Liver (tissue), 9 donors: ENCODE data around the gene HTR3C. TPM values are rescaled to one million over a fixed set of nuclear protein-coding genes. Genes with fewer than 3 reads are reported as not detected.
"Not testable (repeated sequence)": the region's sequence is repeated elsewhere in the genome, so short reads cannot be mapped to it uniquely, and the experiment has no call there.

Experiments
- DNase-seq: peaks from one replicate; pipeline ENCODE4 v3.0.0-alpha.2; 2017; ENCODE audit warnings: low spot score
- H3K27ac ChIP-seq, 2 donors: one replicate each; pipeline ENCODE4 v1.7.0; 2013; ENCODE audit warnings: inconsistent platforms in 2 of 2, low read length in 2 of 2, control low read depth in 1 of 2, low read depth in 1 of 2, mild to moderate bottlenecking in 1 of 2
- H3K27me3 ChIP-seq, 4 donors: one replicate each; pipeline versions ENCODE4 v1.6.1 to v1.7.0; 2013; ENCODE audit warnings: low read length in 3 of 4, inconsistent platforms in 1 of 4, mild to moderate bottlenecking in 1 of 4, moderate library complexity in 1 of 4; ENCODE audit not compliant: control insufficient read depth in 4 of 4, insufficient read depth in 4 of 4
- H3K36me3 ChIP-seq, 4 donors: one replicate each; pipeline versions ENCODE4 v1.6.1 to v1.7.0; 2013; ENCODE audit warnings: low read length in 3 of 4, mild to moderate bottlenecking in 3 of 4, low read depth in 1 of 4, moderate library complexity in 1 of 4; ENCODE audit not compliant: control insufficient read depth in 4 of 4, insufficient read depth in 3 of 4
- H3K4me1 ChIP-seq, 4 donors: one replicate each; pipeline versions ENCODE4 v1.6.1 to v1.7.0; 2013; ENCODE audit warnings: low read length in 3 of 4, mild to moderate bottlenecking in 3 of 4, moderate library complexity in 1 of 4; ENCODE audit not compliant: control insufficient read depth in 4 of 4, insufficient read depth in 4 of 4
- H3K4me3 ChIP-seq, 3 donors: one replicate each; pipeline versions ENCODE4 v1.6.1 to v1.7.0; 2013; ENCODE audit warnings: low read length in 3 of 3, control low read depth in 1 of 3, low read depth in 1 of 3, mild to moderate bottlenecking in 1 of 3
- H3K9ac ChIP-seq, 2 donors: one replicate each; pipeline ENCODE4 v1.7.0; 2013; ENCODE audit warnings: low read length in 2 of 2, mild to moderate bottlenecking in 2 of 2, moderate library complexity in 2 of 2, control low read depth in 1 of 2, low read depth in 1 of 2
- H3K9me3 ChIP-seq, 4 donors: one replicate each; pipeline versions ENCODE4 v1.6.1 to v1.7.0; 2013; ENCODE audit warnings: low read length in 3 of 4; ENCODE audit not compliant: control insufficient read depth in 4 of 4
- FOXA1 ChIP-seq: IDR thresholded peaks from 2 replicates; pipeline ENCODE4 v1.6.1; 2016; ENCODE audit warnings: antibody characterized with exemption
- FOXA2 ChIP-seq: IDR thresholded peaks from 2 replicates; pipeline ENCODE4 v1.6.1; 2016; ENCODE audit warnings: antibody characterized with exemption
- HNF4A ChIP-seq, 2 donors: conservative IDR thresholded peaks; 2 replicates each; pipeline ENCODE4 v1.6.1; 2016; ENCODE audit warnings: antibody characterized with exemption in 2 of 2, mild to moderate bottlenecking in 2 of 2
- JUND ChIP-seq, 2 donors: IDR thresholded peaks; 2 replicates each; pipeline ENCODE4 v1.6.1; 2016; ENCODE audit warnings: antibody characterized with exemption in 2 of 2
- NR2F2 ChIP-seq: IDR thresholded peaks from 2 replicates; pipeline ENCODE4 v1.6.1; 2016; ENCODE audit warnings: antibody characterized with exemption
- RAD21 ChIP-seq, 2 donors: IDR thresholded peaks; 2 replicates each; pipeline ENCODE4 v1.6.1; 2016; ENCODE audit warnings: antibody characterized with exemption in 2 of 2, mild to moderate bottlenecking in 2 of 2
- SP1 ChIP-seq: IDR thresholded peaks from 2 replicates; pipeline ENCODE4 v1.6.1; 2018; ENCODE audit warnings: antibody characterized with exemption, mild to moderate bottlenecking
- TAF1 ChIP-seq: conservative IDR thresholded peaks from 2 replicates; pipeline ENCODE4 v1.6.1; 2016; ENCODE audit warnings: antibody characterized with exemption, mild to moderate bottlenecking
- YY1 ChIP-seq: IDR thresholded peaks from 2 replicates; pipeline ENCODE4 v1.6.1; 2016; ENCODE audit warnings: antibody characterized with exemption, mild to moderate bottlenecking
- WGBS: extraction: QIAGEN DNeasy Blood & Tissue Kit; methylation state at CpG from one replicate; pipeline ENCODE4 v1.1.7; 2013; 5-methylcytosine and 5-hydroxymethylcytosine counted together
- polyA plus RNA-seq, 2 donors: library from polyadenylated mRNA; stranded (reverse) in 1 of 2; unstranded in 1 of 2; fragments of 200-250 nt in 1 of 2; fragments of >200 nt in 1 of 2; fragmentation: Nextera tagmentation in 1 of 2; extraction: Ambion mirVana in 1 of 2; gene quantifications; one replicate each; pipeline versions ENCODE4 v1.2.1 to v1.2.3, GENCODE V29; 2013 to 2015
- total RNA-seq, 2 donors: library from RNA; depleted of rRNA; stranded (reverse); fragments of >200 nt; gene quantifications; one replicate each; pipeline ENCODE4 v1.2.3, GENCODE V29; 2014
- TF ChIP-seq, protein P1 (sequence below): IDR thresholded peaks from 2 replicates; pipeline ENCODE4 v1.6.1; 2016; ENCODE audit warnings: antibody characterized with exemption
- TF ChIP-seq, protein P2 (sequence below): fragments of 150-350 bp; IDR thresholded peaks from 2 replicates; pipeline ENCODE4 v1.5.1; 2017; ENCODE audit warnings: improper control_type of control experiment, low read depth, low read length; ENCODE audit not compliant: missing input control
- TF ChIP-seq, protein P3 (sequence below): IDR thresholded peaks from 2 replicates; pipeline ENCODE4 v1.6.1; 2016; ENCODE audit warnings: antibody characterized with exemption
- donor health status: healthy.
- donor health status: healthy.
- donor health status: healthy.
- donor health status: healthy.
- donor health status: healthy.

Gene HTR3C
- total and polyA plus RNA-seq, 4 donors = not detected

DNA sequence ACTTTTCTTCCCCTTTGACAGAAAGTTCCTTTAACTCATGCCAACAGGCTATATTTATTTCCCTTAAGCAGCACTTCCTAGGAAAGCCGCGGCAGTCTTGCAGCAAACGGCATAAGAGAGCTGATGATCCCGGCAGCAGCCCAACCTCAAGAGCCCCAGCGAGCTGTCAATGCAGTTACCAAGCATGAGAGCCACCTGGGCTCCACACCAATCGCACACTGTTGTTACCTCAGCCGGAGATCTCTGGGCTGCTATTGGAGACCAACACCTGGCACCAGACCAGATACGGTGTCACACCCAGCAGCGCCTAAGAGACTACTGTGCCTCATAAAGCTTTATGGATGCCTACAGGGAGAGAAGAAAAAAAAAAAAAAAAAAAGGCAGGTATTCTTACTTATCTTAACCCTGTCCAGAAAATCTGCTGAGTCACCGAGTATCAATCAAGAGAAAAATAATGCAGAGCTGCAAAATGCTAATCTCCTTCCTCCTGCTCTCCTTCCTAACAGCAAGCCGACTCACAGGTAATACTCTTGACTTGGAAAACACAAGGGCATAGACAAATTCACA, 46.8 kb upstream of the HTR3C start:
- Histone ChIP-seq H3K4me1 (no peaks in the 10 kb centered on the region), H3K36me3 (no peaks in the 10 kb centered on the region), H3K9ac (peak overlapping the region in 1 of 2 donors; percentile 26), H3K27ac (no peak overlapping the region), H3K27me3 (no peaks in the 10 kb centered on the region), H3K4me3 (no peak overlapping the region), H3K9me3 (no peaks in the 10 kb centered on the region)
- no peak for TF ChIP-seq SP1
- no peak for TF ChIP-seq TAF1
- TF ChIP-seq NR2F2 = no peak
- TF ChIP-seq, protein P1, sequence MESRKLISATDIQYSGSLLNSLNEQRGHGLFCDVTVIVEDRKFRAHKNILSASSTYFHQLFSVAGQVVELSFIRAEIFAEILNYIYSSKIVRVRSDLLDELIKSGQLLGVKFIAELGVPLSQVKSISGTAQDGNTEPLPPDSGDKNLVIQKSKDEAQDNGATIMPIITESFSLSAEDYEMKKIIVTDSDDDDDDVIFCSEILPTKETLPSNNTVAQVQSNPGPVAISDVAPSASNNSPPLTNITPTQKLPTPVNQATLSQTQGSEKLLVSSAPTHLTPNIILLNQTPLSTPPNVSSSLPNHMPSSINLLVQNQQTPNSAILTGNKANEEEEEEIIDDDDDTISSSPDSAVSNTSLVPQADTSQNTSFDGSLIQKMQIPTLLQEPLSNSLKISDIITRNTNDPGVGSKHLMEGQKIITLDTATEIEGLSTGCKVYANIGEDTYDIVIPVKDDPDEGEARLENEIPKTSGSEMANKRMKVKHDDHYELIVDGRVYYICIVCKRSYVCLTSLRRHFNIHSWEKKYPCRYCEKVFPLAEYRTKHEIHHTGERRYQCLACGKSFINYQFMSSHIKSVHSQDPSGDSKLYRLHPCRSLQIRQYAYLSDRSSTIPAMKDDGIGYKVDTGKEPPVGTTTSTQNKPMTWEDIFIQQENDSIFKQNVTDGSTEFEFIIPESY = no peak
- no peak for TF ChIP-seq FOXA2
- no peak for TF ChIP-seq HNF4A (conservative IDR thresholded peaks at IDR 0.05)
- TF ChIP-seq JUND (IDR thresholded peaks at IDR 0.05) = no peak
- DNase-seq = peak; percentile 49
- whole genome bisulfite sequencing = 64% methylated on average over 11 of the region's 11 CpGs

DNA sequence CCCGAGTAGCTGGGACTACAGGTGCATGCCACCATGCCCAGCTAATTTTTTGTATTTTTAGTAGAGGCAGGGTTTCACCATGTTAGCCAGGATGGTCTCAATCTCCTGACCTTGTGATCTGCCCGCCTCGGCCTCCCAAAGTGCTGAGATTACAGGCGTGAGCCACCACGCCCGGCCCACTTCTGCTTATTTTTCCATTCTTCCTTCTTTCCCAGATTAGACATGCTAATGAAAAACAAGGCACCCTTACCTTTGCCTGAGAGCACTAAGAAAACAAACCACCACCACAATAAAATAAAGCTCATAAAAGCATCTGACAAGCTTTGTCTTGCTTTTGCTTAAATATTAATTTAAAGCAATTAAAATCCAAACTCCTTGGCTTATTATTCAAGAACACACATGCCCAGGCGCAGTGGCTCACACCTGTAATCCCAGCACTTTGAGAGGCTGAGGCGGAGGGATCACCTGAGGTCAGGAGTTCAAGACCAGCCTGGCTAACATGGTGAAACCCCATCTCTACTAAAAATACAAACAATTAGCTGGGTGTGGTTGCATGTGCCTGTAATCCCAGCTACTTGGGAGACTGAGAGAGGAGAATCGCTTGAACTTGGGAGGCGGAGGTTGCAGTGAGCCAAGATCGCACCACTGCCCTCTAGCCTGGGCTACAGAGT, 45.6 kb upstream of the HTR3C start:
- DNase-seq, H3K9ac ChIP-seq, H3K4me1 ChIP-seq, H3K36me3 ChIP-seq, H3K27ac ChIP-seq, H3K27me3 ChIP-seq, H3K4me3 ChIP-seq, H3K9me3 ChIP-seq: not testable (repeated sequence)
- 85% methylated on average over 11 of the region's 11 CpGs for WGBS

DNA sequence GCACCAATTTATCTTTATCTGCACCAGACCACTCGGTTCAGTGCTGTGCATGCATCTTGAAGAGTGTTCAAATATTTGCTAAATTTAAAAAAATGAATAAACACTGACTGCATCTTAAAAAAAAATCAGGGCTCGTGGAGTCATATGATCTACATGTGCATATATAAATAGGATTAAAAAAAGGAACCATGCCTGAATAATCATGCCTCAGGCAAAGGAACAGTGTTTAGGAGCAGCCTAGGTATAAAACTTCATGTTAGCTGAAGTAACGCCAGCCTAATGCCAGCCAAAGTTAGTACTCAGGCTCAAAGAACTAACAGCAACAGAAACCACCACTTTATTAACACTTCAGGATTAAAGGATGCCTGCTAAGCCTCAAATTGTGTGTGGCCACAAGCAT, 44.7 kb upstream of the HTR3C start:
- H3K4me3 ChIP-seq = no peak overlapping the region
- no peak for DNase-seq
- H3K9ac ChIP-seq = no peak overlapping the region
- WGBS = 71% methylated on average over 3 of the region's 3 CpGs
- H3K27me3 ChIP-seq = no peaks in the 10 kb centered on the region
- no peaks in the 10 kb centered on the region for H3K4me1 ChIP-seq
- TF ChIP-seq YY1 (no peak), JUND (IDR thresholded peaks at IDR 0.05) (no peak)
- H3K36me3 ChIP-seq = no peaks in the 10 kb centered on the region
- no peak overlapping the region for H3K27ac ChIP-seq
- H3K9me3 ChIP-seq = no peaks in the 10 kb centered on the region

DNA sequence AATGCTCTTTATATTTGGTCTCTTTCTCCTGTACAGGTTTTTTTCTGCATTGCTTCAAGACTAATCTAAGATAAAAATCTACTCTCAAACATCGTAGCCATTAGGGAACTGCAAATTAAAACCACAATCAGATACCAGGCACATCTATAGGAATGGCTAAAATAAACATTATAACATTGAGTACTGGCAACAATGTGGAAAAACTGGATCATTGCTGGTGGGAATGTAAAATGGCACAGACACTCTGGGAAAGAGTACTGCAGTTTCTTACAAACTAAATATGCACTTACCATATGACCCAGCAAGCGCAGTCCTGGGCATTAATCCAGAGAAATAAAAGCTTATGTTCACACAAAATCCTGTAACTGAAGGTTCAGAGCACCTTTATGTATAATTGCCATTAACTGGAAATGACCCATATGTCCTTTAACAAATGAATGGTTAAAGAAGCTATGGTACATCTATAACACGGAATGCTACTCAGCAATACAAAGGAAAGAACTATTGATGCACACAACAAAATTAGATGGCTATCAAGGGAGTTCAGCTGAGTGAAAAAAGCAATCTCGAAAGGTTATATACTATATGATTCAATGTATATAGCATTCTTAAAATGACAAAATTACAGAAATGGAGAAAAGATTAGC, 41.5 kb upstream of the HTR3C start:
- no peaks in the 10 kb centered on the region for H3K4me1 ChIP-seq
- no peak overlapping the region for H3K4me3 ChIP-seq
- no peaks in the 10 kb centered on the region for H3K9me3 ChIP-seq
- no peak for DNase-seq
- no peaks in the 10 kb centered on the region for H3K27me3 ChIP-seq
- H3K9ac ChIP-seq = no peak overlapping the region
- 75% methylated on average over 4 of the region's 4 CpGs for WGBS
- H3K36me3 ChIP-seq = peaks cover 0 to 6% (median under 1%) of the 10 kb centered on the region in 4 donors
- no peak overlapping the region for H3K27ac ChIP-seq
- TF ChIP-seq, protein P2, sequence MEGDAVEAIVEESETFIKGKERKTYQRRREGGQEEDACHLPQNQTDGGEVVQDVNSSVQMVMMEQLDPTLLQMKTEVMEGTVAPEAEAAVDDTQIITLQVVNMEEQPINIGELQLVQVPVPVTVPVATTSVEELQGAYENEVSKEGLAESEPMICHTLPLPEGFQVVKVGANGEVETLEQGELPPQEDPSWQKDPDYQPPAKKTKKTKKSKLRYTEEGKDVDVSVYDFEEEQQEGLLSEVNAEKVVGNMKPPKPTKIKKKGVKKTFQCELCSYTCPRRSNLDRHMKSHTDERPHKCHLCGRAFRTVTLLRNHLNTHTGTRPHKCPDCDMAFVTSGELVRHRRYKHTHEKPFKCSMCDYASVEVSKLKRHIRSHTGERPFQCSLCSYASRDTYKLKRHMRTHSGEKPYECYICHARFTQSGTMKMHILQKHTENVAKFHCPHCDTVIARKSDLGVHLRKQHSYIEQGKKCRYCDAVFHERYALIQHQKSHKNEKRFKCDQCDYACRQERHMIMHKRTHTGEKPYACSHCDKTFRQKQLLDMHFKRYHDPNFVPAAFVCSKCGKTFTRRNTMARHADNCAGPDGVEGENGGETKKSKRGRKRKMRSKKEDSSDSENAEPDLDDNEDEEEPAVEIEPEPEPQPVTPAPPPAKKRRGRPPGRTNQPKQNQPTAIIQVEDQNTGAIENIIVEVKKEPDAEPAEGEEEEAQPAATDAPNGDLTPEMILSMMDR = no peak
- TF ChIP-seq RAD21 (IDR thresholded peaks at IDR 0.05) = no peak
- TF ChIP-seq, protein P3, sequence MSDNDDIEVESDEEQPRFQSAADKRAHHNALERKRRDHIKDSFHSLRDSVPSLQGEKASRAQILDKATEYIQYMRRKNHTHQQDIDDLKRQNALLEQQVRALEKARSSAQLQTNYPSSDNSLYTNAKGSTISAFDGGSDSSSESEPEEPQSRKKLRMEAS = no peak
- TF ChIP-seq TAF1 = no peak
- no peak for TF ChIP-seq FOXA1
- no peak for TF ChIP-seq NR2F2
- TF ChIP-seq YY1 = no peak
